ENCODE results near the gene TRIM41.

TRIM41 gene

DNA sequence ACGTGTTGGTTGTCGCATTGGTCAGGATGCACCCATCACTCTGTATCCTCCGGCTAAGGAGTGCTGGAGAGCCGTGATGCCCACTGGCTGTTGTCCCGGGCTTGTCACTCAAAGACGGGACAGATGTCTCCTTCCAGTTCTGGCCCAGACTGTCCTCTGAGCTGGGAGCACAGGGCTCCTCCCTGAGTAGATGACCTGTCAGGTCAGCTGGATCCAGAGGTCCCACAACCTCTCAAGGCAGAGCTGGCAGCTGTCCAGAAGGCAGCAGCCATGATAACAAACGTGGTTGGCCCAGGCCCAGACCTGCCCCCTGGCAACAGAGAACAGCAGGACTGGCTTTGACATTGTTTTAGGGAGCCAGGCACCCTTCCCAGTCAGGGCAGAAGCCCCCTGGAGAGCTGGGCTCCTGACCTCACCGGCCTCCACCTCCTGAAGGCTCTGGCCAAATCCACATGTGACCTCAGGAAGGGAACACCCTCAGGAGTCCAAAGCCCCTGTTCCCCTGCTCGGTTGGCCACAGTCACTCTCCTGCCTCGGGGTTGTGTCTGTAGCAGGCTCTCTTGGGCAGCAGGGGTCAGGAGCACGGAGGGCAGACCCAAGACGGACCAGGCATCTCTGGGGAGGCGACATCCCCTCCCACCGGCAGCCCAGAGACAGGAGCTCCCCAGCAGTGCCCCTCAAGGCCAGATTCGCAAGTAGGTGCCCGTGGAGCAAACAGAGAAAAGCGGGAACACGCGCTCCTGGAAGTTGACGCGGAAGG is 28.4 kb upstream of the TRIM41 start:
- TF ChIP-seq, protein P1, sequence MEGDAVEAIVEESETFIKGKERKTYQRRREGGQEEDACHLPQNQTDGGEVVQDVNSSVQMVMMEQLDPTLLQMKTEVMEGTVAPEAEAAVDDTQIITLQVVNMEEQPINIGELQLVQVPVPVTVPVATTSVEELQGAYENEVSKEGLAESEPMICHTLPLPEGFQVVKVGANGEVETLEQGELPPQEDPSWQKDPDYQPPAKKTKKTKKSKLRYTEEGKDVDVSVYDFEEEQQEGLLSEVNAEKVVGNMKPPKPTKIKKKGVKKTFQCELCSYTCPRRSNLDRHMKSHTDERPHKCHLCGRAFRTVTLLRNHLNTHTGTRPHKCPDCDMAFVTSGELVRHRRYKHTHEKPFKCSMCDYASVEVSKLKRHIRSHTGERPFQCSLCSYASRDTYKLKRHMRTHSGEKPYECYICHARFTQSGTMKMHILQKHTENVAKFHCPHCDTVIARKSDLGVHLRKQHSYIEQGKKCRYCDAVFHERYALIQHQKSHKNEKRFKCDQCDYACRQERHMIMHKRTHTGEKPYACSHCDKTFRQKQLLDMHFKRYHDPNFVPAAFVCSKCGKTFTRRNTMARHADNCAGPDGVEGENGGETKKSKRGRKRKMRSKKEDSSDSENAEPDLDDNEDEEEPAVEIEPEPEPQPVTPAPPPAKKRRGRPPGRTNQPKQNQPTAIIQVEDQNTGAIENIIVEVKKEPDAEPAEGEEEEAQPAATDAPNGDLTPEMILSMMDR (IDR thresholded peaks at IDR 0.05), result no peak
- no peak for TF ChIP-seq ZFX (IDR thresholded peaks at IDR 0.05; ENCODE audit: borderline replicate concordance)
- peak overlapping the region; percentile 97; the same call in 1 of the 2 replicates for H3K27ac ChIP-seq

DNA sequence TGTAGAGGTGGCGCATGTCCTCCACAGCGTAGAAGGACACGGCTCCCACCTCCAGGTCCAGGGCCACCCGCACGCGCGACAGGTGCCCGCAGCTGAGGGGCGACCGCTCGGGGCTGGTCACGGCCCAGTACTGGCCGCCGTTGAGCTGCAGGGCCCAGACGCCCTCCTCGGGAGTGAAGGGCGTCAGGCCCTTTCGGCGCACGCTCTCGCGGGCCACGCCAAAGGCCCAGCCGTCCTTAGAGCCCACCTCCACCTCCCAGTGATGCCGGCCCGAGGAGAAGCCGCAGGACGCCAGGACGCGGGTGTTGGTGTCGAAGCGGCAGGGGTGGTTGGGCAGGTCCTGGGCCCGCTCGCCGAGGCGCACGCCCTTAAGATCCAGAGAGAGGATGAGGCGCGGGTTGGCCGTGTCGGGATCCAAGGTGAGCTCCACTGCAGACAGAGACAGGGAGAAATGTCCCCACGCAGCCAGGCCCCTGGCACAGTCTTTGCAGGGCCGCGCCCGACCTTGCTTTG is 27.8 kb upstream of the TRIM41 start:
- H3K27ac ChIP-seq, result no peak overlapping the region
- TF ChIP-seq, protein P1 (IDR thresholded peaks at IDR 0.05), result no peak
- TF ChIP-seq ZFX (IDR thresholded peaks at IDR 0.05; ENCODE audit: borderline replicate concordance), result no peak

DNA sequence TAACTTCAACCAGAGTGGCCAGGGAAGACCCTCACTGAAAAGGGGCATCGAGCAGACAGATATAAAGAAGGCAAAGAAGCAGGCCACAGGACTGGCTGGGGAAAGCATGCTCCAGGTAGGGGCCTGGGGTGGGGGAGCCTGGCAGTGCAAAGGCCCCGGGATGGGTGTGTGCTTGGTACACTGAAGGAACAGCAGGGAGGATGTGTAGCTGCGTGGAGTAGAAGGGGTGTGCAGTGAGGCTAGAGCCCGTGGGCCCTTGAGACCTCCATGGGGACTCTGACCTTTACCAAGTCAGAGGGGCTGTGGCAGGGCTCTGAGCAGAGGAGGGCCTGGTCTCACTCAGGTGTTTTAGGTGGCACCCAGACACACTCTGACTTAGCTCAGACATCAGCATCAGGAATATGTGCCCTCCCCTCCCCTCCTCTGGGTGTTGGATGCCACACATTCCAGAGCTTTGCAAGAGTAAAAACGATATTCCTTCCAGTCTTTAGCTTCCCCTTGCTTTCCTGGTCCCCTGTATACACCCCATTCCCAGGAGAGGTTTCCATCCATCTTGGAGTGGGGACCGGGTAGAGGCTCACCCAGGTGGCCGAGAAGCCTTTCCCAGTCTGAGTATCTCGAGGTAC is 25.6 kb upstream of the TRIM41 start:
- H3K27ac ChIP-seq, result no peak overlapping the region
- TF ChIP-seq, protein P1 (IDR thresholded peaks at IDR 0.05), result no peak
- no peak for TF ChIP-seq ZFX (IDR thresholded peaks at IDR 0.05; ENCODE audit: borderline replicate concordance)

DNA sequence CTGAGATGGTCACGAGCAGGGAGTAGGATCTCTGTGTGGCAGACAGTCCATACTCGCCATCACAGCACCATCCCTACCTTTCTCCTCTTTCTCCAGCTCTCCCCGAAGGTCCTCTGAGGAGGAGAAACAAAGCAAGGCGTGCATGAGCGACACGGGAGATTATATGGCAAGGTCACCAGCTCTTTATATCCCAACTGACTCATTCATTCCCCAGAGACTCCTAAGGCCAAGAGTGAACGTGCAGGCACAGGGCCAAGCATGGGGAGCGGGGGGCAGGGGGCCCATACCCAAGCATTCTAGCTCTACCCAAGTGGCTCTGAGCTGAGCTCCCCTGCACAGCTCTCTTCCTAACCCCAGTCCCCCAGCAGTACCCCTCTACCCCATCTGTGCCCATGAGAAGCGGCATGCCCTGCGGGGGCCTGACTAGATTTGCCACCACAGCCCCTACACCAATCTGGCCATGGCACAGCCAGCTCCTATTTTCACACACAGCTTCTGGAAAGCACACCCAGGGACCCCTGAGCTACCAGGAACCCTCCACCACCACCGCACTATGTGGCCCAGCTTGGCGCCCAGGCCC is 24.9 kb upstream of the TRIM41 start:
- H3K27ac ChIP-seq, result no peak overlapping the region
- TF ChIP-seq, protein P1 (IDR thresholded peaks at IDR 0.05), result no peak
- no peak for TF ChIP-seq ZFX (IDR thresholded peaks at IDR 0.05; ENCODE audit: borderline replicate concordance)

DNA sequence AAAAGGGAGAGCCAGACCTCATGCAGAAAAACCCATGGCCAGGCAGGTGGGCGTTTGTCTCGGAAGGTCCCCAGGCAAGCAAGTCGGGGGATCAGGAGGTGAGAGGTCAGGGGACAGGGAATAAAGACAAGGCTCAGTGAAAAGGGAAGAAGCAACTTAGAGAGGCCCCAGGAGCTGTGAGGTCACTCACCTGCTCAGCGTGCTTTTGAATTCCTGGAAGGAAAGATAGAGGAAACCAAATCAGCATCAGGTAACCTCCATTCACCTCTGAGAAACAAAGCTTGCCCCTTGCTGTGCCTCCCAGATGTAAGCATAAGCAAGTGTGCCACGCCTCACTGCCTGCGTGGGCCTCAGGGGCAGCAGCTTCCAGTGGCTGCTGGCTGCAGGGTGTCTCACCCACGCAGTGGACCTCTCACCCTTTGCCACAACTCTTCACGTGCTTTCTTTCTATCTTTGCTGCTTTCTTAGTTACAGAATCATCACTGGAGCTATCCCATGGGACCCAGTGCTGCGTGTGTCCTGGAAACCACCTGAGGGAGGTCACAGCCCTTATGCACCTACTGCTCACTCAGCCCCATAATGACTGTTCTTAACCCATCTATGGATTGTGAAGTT is 24.1 kb upstream of the TRIM41 start:
- H3K27ac ChIP-seq, result no peak overlapping the region
- no peak for TF ChIP-seq ZFX (IDR thresholded peaks at IDR 0.05; ENCODE audit: borderline replicate concordance)
- TF ChIP-seq, protein P1 (IDR thresholded peaks at IDR 0.05), result no peak

DNA sequence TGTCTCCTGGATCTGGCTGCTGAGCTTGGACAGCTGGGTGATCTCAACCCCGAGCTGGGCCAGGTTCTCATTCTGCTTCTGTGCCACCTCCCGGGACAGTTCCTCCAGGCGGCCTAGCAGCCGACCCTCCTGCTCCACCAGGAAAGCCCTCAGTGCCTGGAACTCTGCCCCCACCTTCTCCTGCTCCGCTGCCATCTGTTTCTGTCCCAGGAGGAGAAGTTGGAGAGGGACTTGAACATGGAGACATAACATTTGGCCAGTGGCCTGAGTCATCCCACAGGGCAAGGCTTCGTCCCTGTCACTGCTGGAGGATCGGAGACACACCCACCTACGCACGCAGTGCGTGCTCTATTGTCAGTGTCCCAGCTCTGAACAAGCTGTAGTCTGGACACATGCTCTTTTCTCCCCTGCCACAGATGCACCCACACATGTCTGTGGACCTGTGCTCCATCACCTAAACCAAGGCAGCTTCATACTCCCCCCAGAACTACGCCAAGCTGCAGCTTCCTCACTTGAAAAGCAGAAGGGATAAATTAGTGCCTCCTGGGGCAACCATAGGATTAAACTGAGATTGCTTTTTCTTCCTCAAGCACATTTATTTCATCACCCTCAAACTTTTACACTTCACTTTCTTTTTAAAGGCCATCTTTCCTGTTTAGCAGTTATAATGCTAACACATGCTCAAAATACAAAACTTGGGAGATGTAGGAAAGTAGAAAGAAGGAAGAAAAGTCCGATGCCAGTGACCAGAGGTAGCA is 23.0 kb upstream of the TRIM41 start:
- no peak overlapping the region for H3K27ac ChIP-seq
- no peak for TF ChIP-seq ZFX (IDR thresholded peaks at IDR 0.05; ENCODE audit: borderline replicate concordance)
- TF ChIP-seq, protein P1 (IDR thresholded peaks at IDR 0.05), result no peak
